ENCODE data around the gene SSR2. TPM values are rescaled to one million over a fixed set of nuclear protein-coding genes. Genes with fewer than 3 reads are reported as not detected.
A peak's percentile ranks its signal among the peaks of the same experiment; 100 is the strongest.

SSR2 gene
- total RNA-seq, 1 experiment from 2014 or later, result 198 TPM

GRCh38 chr1:155999964-156000363 lies 20.8 kb downstream of the SSR2 start:
- no peak overlapping the region for H3K27ac Mint-ChIP-seq (ENCODE audit: unreplicated experiment)
- ChIA-PET CTCF (no interaction called here), POLR2A (no interaction called here)
- Histone ChIP-seq H3K4me3 (ENCODE audit: low read depth, low read length) (no peak overlapping the region), H3K36me3 (ENCODE audit: control insufficient read depth, insufficient read depth, low read length) (no peaks in the 10 kb centered on the region), H3K4me1 (peaks cover 6% of the 10 kb centered on the region), H3K9me3 (no peaks in the 10 kb centered on the region), H3K27me3 (replicated peaks; ENCODE audit: control insufficient read depth, insufficient read depth, low read length) (no peaks in the 10 kb centered on the region; the same call in 1 of the 2 replicates)
- intact Hi-C loops (cut with micrococcal nuclease; ENCODE audit: unreplicated experiment), result no loop called here
- peaks cover 11% of the 10 kb centered on the region for H3K4me1 Mint-ChIP-seq (ENCODE audit: low read depth, unreplicated experiment)
- H3K9me3 Mint-ChIP-seq (ENCODE audit: unreplicated experiment), result no peaks in the 10 kb centered on the region
- H3K4me3 Mint-ChIP-seq (ENCODE audit: unreplicated experiment), result no peak overlapping the region
- no peaks in the 10 kb centered on the region for H3K36me3 Mint-ChIP-seq (ENCODE audit: insufficient read depth, unreplicated experiment)
- H3K27me3 Mint-ChIP-seq (ENCODE audit: insufficient read depth, unreplicated experiment), result no peaks in the 10 kb centered on the region
- no TSS peak for BruUV-seq (replicated peaks)
- DNase-seq, result no peak
- TF ChIP-seq CTCF (IDR thresholded peaks at IDR 0.05; ENCODE audit: insufficient read depth in 1 of 2, low read depth in 1 of 2, low read length in 1 of 2, severe bottlenecking in 1 of 2, unreplicated experiment in 1 of 2), result no peak

- Histone ChIP-seq H3K36me3 (ENCODE audit: control insufficient read depth, insufficient read depth, low read length) (no peaks in the 10 kb centered on the region), H3K9me3 (no peaks in the 10 kb centered on the region), H3K4me3 (ENCODE audit: low read depth, low read length) (no peak overlapping the region), H3K4me1 (peaks cover 10% of the 10 kb centered on the region), H3K27me3 (replicated peaks; ENCODE audit: control insufficient read depth, insufficient read depth, low read length) (no peaks in the 10 kb centered on the region)
- no peaks in the 10 kb centered on the region for H3K27me3 Mint-ChIP-seq (ENCODE audit: insufficient read depth, unreplicated experiment)
- POLR2A ChIA-PET, result no interaction called here
- H3K9me3 Mint-ChIP-seq (ENCODE audit: unreplicated experiment), result no peaks in the 10 kb centered on the region
- no peak for TF ChIP-seq CTCF (IDR thresholded peaks at IDR 0.05; ENCODE audit: insufficient read depth in 1 of 2, low read depth in 1 of 2, low read length in 1 of 2, severe bottlenecking in 1 of 2, unreplicated experiment in 1 of 2)
- BruUV-seq (replicated peaks), result no TSS peak
- no peak overlapping the region for H3K27ac Mint-ChIP-seq (ENCODE audit: unreplicated experiment)
- H3K4me3 Mint-ChIP-seq (ENCODE audit: unreplicated experiment), result no peak overlapping the region
- DNase-seq, result no peak
- CTCF ChIA-PET, result interaction anchor here (1.4 kb wide), 1 partner anchor 58 kb away, joined by 3 read pairs; no protein-coding TSS in a partner anchor
- H3K4me1 Mint-ChIP-seq (ENCODE audit: low read depth, unreplicated experiment), result peaks cover 8% of the 10 kb centered on the region
- no peaks in the 10 kb centered on the region for H3K36me3 Mint-ChIP-seq (ENCODE audit: insufficient read depth, unreplicated experiment)
- intact Hi-C loops (cut with micrococcal nuclease; ENCODE audit: unreplicated experiment), result no loop called here
Measured at GRCh38 chr1:155996166-155996565, 24.6 kb downstream of the SSR2 start.

GRCh38 chr1:155993595-155993994 lies 27.2 kb downstream of the SSR2 start:
- intact Hi-C loops (cut with micrococcal nuclease; ENCODE audit: unreplicated experiment), result no loop called here
- no peaks in the 10 kb centered on the region for H3K27me3 ChIP-seq (replicated peaks; ENCODE audit: control insufficient read depth, insufficient read depth, low read length)
- no TSS peak for BruUV-seq (replicated peaks)
- H3K36me3 Mint-ChIP-seq (ENCODE audit: insufficient read depth, unreplicated experiment), result no peaks in the 10 kb centered on the region
- no peak overlapping the region for H3K4me3 ChIP-seq (ENCODE audit: low read depth, low read length)
- H3K9me3 Mint-ChIP-seq (ENCODE audit: unreplicated experiment), result no peaks in the 10 kb centered on the region
- H3K4me3 Mint-ChIP-seq (ENCODE audit: unreplicated experiment), result no peak overlapping the region
- H3K4me1 ChIP-seq, result peaks cover 10% of the 10 kb centered on the region
- H3K27me3 Mint-ChIP-seq (ENCODE audit: insufficient read depth, unreplicated experiment), result no peaks in the 10 kb centered on the region
- POLR2A ChIA-PET, result interaction anchor here (0.5 kb wide), 1 partner anchor 92 kb away, joined by 3 read pairs; no protein-coding TSS in a partner anchor
- DNase-seq, result no peak
- CTCF ChIA-PET, result no interaction called here
- no peaks in the 10 kb centered on the region for H3K36me3 ChIP-seq (ENCODE audit: control insufficient read depth, insufficient read depth, low read length)
- H3K9me3 ChIP-seq, result no peaks in the 10 kb centered on the region
- peaks cover 8% of the 10 kb centered on the region for H3K4me1 Mint-ChIP-seq (ENCODE audit: low read depth, unreplicated experiment)
- TF ChIP-seq CTCF (IDR thresholded peaks at IDR 0.05; ENCODE audit: insufficient read depth in 1 of 2, low read depth in 1 of 2, low read length in 1 of 2, severe bottlenecking in 1 of 2, unreplicated experiment in 1 of 2), result no peak
- peak overlapping the region; percentile 46 for H3K27ac Mint-ChIP-seq (ENCODE audit: unreplicated experiment)

Measured in Caco-2 (cell line).